ENCODE measurements around the gene FABP3.
A peak's percentile ranks its signal among the peaks of the same experiment; 100 is the strongest.
"Not testable (repeated sequence)": the region's sequence is repeated elsewhere in the genome, so short reads cannot be mapped to it uniquely, and the experiment has no call there.

The FABP3 gene

DNA sequence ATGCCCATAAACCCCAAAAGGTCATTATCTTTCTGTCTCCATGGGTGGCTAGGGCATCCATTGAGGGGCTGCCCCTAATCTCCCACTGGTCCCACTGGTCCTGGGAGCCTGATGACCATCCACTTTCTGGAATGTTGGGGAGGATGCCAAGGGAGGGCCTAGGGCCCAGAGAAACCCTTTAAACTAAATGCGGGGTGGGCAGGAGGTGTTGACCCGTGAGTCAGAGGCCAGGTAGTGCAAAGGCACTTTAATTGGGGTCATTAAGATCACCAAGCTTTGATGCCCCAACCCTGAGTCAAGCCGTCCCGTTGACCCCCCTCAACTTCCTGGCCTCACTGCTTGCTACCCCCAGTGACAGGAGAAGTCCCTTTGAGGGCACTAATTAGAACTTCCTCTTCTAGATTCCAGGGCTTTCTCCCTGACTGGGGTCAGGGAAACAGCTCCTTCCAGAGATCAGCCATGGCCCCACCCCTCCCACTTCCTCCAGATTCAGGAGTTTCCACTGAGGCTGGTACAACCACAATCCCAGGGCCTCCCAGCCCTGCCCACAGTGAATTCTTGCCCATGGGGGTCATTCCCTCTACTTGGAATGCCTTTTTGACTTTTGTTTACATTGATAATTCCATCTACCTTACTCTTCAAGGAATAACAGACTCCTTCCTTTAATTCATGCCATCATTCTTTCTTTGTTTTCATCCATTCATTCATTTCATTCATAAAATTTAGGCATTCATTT is 24.7 kb upstream of the FABP3 start:
- DNase-seq: no peak

DNA sequence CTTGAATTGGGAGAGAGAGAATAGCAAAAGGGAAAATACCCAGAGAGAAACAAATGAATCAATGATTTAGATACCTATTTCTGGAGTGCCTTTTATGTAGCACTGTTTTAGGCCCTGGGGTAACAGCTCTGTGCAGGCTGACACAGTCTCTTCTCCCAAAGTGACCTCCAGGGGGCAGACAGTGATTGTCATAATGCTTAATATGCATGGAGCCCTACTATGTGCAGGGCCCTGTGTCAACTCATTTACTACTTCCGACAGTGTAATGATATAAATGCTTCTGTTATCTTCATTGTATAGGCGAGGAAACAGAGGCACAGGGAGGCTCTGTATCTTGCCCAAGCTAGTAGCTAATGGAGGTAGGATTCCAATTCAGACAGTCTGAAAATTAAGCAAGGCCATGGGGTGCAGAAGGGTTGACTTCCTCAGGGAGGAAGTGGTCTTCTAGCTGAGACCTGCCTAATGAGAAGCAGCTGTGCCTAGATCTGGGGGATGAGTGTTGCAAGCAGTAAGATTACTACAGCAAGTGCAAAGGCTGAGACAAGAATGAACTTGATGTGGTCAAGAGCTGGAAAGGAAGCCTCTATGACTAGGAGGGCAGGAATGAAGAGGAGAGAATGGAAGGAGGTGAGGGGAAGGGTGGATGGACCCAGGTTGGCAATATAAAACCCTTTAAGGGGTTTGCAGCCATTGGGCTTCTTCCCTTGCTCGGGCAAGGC is 23.9 kb upstream of the FABP3 start:
- DNase-seq: no peak

DNA sequence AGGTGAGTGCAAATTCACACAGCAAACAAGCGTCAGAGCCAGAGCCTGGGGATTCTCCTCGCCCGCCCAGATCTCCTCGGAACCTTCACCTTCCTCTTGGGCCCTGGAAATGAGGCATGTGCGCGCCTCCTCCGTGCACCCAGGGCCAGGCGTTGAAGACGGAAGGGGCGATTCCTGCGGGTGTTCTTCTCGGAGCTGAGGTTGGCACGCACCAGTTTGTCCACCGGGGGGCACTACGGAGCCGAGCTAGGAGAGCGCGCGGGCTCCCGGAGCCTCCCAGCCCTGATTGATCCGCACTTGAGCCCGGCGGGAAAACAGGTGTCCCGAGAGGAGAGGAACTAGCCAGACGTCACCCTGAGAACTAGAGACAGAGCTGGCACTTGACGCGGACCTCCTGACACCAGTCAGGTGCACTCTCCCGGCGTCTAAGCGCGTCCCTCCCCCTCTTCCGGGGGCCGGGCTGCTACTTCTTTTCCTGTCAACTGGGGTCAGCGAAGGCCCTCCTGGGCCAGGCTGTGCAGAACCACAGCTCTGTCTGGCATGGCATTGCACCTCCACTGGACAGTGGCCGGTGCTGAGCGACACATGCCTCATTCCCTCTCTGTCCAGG is 21.8 kb upstream of the FABP3 start:
- peak; percentile 74 for DNase-seq

DNA sequence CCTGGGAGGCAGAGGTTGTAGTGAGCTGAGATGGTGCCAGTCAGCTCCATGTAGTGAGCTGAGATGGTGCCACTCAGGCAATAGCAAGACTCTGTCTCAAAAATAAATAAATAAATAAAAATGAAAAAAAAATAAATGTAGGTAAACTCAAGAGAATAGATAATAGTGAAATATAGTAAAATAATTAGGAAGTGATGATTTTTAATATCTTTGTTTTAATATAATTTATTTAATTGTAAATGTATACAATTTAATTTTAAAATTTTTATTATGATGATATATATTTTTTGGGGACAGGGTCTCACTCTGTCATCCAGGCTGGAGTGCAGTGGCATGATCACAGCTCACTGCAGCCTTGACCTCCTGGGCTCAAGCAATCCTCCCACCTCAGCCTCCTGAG is 20.6 kb upstream of the FABP3 start:
- DNase-seq: no peak

DNA sequence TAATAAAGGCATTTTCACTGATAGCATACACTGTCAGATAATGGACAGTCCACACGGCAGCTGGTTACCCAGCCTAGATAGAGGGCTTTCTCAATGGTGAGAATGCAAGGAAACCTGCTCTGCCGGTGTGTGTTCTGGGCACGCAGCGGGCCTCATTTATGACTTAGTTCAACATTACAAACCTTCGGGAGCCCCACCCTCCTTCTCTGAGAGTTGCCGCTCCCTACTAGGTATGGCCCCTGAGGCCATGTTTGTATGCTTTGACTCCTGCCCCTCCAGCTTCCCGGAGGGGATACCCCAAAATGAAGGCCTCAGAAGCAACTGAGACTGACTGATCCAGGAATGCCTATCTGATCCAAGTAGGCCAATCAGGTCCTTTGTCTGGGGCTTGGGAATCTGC is 17.2 kb upstream of the FABP3 start:
- DNase-seq: no peak

DNA sequence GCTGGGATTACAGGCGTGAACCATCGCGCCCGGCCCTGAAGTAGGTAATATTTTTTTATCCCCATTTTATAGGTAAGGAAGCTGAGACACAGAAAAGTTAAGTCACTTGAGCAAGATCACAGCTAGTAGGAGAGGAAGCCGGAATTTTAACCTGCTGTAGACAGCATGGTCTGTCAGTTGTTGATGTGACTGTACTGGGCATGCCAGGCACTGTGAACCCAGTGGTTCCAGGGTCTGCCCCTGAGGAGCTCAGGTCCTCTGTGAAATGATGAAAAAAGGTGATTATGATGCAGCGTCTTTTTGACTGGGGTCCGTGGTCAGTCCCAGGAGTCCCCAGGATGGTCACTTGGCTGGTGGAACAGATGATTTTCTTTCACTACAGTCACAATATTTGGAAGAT is 16.7 kb upstream of the FABP3 start:
- no peak for DNase-seq

DNA sequence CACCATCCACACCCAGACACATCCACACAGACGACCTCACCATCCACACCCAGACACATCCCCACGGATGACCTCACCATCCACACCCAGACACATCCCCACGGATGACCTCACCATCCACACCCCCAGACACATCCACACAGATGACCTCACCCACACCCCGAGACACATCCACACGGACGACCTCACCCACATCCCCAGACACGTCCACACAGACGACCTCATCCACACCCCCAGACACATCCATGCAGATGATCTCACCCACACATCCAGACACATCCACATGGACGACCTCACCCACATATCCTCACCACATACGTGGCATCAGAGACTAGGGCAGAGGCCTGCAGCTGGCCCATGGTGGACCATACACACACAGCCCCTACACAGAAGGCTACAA is 14.7 kb upstream of the FABP3 start:
- no peak for DNase-seq

DNA sequence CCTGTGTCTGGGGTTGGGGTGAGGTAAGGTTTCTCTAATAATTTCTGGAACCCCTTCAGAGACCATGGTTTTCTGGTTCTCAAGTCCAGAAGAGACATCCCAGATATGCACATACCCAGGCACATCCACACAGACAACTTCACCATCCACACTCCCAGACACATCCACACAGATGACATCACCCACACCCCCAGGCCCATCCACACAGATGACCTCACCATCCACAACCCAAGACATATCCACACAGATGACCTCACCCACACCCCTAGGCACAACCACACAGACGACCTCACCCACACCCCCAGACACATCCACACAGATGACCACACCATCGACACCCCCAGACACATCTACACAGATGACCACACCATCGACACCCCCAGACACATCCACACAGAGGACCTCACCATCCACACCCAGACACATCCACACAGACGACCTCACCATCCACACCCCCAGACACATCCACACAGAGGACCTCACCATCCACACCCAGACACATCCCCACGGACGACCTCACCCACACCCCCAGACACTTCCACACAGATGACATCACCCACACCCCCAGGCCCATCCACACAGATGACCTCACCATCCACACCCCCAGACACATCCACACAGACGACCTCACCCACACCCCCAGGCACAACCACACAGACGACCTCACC is 13.8 kb upstream of the FABP3 start:
- DNase-seq: not testable (repeated sequence)

DNA sequence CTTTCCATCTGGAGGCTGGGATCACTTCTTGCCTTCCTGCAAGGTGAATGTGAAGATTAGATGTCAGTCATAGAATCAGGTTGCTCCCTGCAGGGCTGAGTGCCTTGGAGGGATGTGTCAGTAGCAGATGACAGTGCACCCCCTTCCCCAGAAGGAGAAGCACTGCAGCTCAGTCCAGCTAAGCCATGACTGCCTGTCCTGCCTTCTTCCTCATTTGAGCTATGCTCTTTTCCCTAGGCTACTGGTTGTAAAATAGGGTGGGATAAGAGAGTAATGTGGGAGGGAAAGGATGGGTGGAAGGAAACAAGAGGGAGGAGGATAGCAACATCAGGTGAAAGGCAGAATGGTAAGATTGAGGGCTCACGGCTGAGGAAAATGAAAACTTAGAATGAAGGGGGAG is 11.1 kb upstream of the FABP3 start:
- no peak for DNase-seq

DNA sequence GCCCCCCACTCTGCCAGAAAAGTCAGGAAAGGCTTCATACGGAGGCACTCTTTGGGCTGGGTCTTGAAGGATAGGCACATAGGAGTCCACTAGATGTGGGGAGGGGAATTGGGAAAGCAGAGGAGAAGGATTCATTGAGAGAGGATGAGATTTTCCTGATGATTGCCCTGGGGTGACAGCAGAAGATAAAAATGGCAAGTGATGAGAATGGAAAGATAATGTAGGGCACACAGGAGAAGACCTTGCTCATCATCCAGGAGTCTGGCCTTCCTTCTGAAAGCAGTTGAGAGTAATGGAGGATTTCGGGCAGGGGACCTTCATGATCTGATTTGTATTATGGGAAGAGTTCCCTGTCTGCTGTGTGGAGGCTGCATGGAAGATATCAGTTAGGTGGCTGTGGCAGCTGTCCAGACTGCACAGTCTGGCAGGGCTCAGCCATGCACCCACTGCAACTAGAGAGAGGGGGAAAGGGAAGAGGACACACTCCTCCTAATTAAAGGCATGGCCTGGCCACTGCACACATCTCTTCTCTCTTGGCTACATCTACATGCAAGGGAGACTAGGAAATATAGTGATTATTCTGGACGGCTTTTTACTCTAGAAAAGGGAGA is 9.6 kb upstream of the FABP3 start:
- DNase-seq: no peak

DNA sequence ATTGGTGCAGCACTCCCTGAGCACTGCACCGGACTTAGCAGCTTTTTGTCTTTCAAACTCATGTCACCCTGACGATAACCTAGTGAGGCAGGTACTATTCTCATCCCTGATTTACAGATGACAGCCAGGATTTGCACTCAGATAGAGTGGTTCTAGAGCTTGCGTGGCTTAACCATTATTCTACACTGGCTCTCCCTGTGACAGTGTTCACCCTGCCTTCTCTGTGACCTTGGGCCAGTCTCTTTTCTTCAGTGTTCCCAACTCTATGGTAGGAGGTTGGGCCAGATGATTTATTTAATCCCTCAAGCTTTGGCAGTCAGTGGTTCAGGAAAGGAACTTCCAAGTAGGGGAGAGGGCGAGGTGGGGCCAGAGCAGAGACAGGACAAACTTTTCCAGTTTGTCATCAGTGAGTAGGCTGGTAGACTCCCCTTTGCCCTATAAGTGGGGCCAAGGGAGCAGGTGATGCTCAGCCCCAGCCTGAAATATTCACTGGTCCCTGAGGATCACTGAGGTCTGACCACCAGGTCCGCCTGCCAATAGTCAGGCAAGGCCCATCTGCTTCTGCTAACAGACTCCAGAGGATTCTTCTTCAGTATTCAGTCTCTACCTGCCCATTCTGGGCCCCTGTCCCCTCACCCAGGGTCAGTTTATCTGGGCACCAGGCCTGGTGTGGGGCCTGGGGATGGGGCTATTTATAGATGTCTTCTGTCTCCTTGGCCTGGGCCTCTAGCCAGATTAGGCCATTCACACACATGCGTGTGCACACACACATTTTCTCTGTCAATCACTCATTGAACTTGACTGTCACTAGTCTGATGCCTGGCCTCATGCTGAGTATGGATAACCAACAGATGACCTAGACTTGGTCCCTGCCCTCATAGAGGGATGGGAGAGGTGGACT is 8.8 kb upstream of the FABP3 start:
- DNase-seq: no peak

DNA sequence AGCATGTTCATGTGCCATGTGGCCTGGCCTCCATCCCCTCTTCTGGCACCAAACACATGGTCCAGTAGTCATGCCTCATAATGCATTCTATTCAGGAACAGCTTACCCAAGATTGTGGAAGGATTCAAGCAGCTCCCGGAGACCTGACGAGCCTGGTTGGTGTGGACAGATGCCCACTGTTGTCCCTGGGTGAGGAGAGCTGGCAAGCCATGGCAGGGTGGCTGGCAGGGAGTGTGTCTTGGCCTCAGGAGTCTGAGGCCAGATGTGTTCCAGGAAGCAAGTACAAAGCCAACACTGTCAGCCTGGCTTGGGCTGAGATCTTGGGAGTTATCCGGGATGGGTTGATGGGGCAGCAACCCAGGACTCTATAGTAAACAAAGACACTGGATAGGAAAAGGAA is 7.3 kb upstream of the FABP3 start:
- no peak for DNase-seq

DNA sequence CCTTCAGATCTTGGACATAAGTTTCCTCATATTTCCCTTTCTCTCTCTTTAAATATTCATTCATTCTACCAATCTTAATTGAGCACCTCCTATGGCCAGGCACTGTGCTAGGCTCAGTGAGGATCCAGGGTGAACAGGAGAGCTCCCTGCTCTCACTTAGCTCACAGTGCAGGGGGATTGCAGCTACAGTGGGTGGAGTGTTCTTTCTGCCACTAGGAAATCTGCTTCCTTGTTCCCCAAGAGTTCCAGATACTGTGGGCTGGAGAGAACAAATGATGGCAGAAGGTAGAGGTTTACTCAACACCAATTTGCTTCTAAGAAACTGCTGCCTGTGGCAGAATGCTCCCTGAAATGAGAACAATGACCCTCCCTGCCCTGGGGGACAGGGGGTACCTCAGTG is 5.1 kb upstream of the FABP3 start:
- DNase-seq: no peak

DNA sequence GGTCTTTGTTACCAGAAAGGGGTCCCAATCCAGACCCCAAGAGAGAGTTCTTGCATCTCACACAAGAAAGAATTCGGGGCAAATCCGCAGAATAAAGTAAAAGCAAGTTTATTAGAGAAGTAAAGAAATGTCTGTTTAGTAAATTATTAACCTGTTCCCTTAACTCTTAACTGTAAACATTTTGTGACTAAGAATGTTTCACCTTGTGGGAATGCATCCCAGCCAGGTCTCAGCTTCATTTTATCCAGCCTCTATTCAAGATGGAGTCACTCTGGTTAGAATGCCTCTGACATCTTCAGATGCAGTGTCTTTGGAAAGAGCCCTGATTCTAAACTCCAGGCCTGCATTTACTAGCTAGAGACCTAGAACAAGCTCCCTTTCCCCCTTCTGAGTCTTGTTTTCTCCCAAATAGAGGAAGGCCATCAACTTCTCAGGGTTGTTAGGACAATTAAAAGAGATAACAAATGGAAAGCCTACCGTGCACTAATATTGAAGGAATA is 4.5 kb upstream of the FABP3 start:
- no peak for DNase-seq

DNA sequence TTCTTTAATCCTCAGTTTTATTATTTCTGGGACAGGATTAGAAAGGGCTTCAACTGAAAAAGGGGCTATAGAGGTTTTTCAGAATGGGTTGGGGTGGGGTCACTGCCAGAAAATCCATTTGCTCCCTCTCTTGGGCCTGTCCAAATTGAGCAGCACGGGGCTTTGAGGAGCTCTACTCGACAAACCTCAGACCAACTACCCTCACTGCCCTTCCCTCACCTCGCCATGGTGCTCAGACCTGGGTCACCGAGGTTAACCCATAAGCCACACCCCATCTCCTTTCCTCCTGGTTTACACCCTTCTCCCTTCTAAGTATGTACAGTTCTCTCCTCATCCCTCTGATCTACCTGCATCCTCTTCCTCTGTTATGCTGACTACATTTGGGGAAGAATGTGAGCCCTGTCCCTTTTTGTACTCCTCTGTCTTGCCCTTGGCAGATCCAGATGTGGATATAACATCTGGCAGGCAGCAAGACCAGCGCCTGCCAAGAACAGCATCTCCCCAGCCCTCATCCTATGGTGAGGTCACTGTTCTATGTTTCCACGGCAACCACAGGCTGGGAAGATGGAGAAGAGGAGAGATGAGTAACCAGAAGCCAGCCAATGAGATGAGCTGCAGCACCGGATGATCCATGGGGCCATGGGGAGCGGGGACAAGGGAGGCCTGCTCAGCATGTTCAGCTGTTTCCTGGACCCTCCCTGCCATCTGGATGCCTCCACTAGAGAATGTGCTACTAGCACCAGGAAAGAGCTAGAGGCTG is 3.7 kb upstream of the FABP3 start:
- DNase-seq: peak; percentile 70

DNA sequence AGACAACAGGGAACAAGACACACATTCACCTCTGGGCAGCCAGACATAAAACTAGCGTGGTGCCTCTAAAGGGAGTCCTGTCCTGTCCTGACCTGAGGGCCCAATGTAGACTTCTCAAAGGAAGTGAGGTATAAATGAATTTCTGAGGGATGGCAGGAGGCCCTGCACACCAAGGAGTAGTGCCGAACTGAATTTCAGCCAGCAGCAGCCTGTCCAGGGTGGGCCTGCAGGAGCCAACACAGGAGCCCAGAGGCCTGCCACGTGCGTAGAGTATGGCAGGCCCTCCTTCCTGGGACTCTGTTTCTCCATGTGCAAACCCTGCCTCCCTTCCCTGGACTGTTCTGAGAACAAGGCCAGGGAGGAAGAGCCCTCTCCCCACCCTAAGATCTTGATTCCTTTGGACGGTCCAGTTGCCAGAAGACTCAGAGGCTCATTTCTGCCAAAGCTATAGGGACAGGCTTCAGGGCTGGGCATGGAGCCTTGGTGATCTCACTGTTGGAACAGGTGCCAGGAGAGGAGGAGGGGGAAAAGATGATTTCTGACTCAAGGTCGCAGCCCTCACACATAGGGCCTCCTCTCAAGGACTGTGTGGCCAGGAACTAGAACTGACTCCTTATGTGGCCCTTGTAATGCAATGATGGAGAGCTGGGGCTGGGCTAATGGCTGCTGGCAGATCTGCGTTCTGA is 1.8 kb upstream of the FABP3 start:
- DNase-seq: no peak

DNA sequence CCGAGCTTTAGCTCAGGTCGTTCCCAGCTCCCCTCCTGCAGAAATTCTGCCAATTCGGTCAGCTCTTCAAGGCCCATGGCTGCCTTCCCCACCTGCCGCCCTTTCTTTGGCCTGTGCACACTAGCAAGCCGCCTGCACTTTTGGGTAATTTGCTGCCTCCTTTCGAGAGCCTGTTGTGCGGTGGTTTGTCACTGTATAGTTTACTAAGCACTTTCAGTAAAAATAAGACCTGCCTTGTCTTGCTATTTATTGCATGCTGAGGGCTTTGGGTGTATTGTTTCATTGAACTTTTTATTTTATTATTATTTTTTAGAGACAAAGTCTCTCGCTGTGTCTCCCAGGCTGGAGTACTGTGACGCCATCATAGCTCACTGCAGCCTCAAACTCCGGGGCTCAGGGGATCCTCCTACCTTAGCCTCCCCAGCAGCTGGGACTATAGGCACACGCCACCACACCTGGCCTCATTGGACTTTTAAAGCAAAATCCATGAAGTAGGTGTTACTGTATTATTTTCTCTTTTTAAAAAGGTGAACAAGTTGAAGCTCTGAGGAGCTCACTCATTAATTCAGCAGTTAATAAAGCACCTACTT is 1.1 kb upstream of the FABP3 start:
- DNase-seq: no peak

DNA sequence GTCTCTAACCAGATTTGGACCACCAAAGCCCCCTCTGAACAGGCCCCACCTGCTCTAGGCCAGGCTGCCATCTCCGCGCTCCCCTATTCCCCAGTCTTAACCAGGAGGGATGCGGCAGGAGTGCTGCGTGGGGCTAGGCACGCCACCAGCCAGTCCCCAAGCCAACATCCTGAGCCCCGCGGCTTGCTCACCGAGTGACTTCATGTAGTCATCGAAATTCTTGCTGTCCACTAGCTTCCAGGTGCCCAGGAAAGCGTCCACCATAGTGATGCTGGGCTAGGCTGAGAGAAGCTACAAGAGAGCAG is 173 bp downstream of the FABP3 start:
- no peak for DNase-seq

DNA sequence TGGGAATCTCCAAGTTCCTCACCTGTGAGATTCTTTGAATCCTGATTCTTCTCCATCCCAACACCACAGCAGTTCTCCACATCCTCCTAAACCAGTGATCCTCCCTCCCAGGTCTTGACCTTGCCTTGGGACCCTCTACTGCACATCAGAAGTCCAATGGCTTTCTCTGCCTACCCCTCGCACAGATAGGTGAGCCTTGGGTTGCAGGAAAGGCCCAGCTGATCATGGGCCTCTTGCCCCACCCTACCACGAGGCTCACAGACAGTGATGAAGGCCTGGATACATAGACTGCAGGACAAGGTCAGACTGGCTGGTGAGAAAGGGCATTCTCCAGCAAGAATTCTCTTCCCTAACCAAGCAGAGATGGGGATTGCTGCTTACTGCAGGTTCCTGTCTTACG is 825 bp downstream of the FABP3 start:
- DNase-seq: no peak

All from NCI-H146 (cell line).